ENCODE data around the gene KRTAP20-4.

KRTAP20-4 gene

GRCh38 chr21:30646904-30647414 is 26.5 kb downstream of the KRTAP20-4 start:
- DNase-seq = no peak

DNA sequence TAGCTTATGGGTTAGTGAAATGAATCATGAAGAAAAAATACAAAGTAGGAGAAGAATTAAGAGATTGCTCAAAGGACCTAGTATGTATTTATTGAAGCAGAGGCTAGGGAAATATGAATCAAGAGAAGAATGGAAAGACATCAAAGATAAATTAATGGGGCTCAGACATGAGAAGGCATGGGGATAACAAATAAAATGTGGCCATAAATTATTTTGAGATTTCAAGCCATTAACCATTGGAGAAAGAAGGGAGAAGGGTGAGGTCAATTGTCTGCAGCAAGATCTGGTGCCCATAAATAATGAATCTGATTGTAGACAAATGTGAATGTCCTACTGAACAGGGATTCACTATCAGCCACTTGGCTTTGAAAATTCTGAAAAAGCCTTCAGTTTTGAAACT is 32.5 kb downstream of the KRTAP20-4 start:
- no peak for DNase-seq
- intact Hi-C loops (cut with DNase I) = no loop called here

More at GRCh38 chr21:30646904-30647414, 26.5 kb downstream of the KRTAP20-4 start:
- intact Hi-C loops (cut with DNase I) = no loop called here

DNA sequence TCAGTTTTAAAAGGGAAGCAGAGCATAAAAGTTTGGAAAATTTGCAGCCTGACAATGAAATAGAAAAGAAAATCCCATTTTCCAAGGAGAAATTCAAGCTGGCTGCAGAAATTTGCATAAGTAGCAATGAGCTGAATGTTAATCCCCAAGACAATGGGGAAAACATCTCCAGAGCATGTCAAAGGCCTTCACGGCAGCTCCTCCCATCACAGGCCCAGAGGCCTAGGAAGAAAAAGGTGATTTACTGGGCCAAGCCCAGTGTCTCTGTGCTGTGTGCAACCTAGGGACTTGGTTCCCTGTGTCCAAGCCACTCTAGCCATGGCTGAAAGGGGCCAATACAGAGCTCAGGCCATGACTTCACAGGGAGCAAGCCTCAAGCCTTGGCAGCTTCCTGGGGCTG is 48.3 kb downstream of the KRTAP20-4 start:
- DNase-seq = no peak
- intact Hi-C loops (cut with DNase I) = no loop called here

Data from posterior cingulate gyrus (tissue), 11 donors.